Chondrocyte (in vitro differentiated cells): Measurements from ENCODE around the gene COQ4. TPM values are rescaled to one million over a fixed set of nuclear protein-coding genes. Genes with fewer than 3 reads are reported as not detected.

Experiments
- DNase-seq: peaks from one replicate; pipeline ENCODE4 v3.0.0; 2021; ENCODE audit warnings: mixed read lengths, low spot score
- H3K27ac Mint-ChIP-seq: one replicate; pipeline ENCODE4 v1.8.0; 2021; ENCODE audit warnings: mild to moderate bottlenecking, moderate library complexity, mixed read lengths; ENCODE audit not compliant: unreplicated experiment
- H3K27me3 Mint-ChIP-seq: 2 replicates; pipeline ENCODE4 v1.8.0; 2021; ENCODE audit warnings: low read depth, mixed read lengths
- H3K36me3 Mint-ChIP-seq: 2 replicates; pipeline ENCODE4 v1.8.0; 2021; ENCODE audit warnings: low read depth, mixed read lengths
- H3K4me1 Mint-ChIP-seq: 2 replicates; pipeline ENCODE4 v1.8.0; 2021; ENCODE audit warnings: low read depth, mild to moderate bottlenecking, mixed read lengths
- H3K4me3 Mint-ChIP-seq: one replicate; pipeline ENCODE4 v1.8.0; 2021; ENCODE audit warnings: mild to moderate bottlenecking, moderate library complexity, mixed read lengths; ENCODE audit not compliant: unreplicated experiment
- H3K9me3 Mint-ChIP-seq: 2 replicates; pipeline ENCODE4 v1.8.0; 2021; ENCODE audit warnings: low read depth, mixed read lengths
- total RNA-seq: library from RNA; stranded (reverse); gene quantifications from 3 replicates; pipeline ENCODE4 v1.2.1, GENCODE V29; 2021
- TF ChIP-seq, protein P1 (sequence below): fragments of 200-600 bp; sonication (generic); IDR thresholded peaks from 2 replicates; pipeline ENCODE4 v1.5.0; 2021; ENCODE audit warnings: antibody characterized with exemption, mild to moderate bottlenecking, moderate library complexity

The COQ4 gene
- total RNA-seq, 1 donor from 2014 or later, result 24.5 TPM

DNA sequence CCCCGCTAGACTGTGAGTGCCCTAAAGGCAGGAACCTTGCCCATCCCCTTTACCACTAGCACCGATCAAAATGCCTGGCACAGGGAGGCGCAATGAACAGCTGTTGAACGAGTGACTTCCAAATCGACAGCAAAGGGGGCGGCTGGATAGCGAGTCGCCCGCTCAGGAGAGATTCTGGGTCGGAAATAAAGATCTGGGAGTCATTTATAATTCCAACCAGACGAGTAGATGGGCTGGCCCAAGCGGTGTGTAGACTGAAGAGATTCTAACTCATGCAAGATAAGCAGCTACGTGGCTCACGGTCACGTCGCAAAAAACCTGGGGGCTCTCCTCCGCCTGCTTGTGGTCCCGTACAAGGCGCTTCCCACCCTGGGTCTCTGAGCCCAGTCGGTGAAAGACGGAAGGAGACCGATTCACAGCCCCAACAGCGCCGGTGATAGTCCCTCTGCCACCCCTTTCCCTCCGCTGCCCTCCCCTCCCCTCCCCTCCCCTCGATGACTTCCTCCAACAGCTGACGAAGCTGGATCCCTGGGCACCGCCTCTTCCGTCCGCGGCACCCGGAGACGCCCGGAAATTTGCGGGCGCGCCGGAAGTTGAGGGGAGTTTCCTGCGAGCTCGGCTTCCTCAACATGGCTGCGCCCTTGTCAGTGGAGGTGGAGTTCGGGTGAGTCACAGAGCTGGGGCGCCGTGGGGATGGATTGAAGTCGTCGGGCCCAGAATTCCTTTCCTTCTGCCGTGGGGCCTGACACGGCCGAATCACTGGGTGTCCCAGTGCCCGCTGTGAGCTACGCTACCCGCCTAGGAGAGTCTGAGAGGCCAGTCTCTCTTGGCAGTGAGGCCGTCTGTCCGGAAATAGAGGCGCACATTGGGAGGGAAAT lies 48.4 kb downstream of the COQ4 start, which contains the start of gene URM1:
TSS of gene URM1 (plus strand) at position 623 of the 878 bp plus-strand sequence. CDS start at position 630, 7 bp downstream.
- no peaks in the 10 kb centered on the region for H3K9me3 Mint-ChIP-seq
- peak within 1 kb of the TSS; percentile 99 for H3K4me3 Mint-ChIP-seq
- H3K4me1 Mint-ChIP-seq, result peaks cover 39% of the 10 kb centered on the region
- TF ChIP-seq, protein P1, sequence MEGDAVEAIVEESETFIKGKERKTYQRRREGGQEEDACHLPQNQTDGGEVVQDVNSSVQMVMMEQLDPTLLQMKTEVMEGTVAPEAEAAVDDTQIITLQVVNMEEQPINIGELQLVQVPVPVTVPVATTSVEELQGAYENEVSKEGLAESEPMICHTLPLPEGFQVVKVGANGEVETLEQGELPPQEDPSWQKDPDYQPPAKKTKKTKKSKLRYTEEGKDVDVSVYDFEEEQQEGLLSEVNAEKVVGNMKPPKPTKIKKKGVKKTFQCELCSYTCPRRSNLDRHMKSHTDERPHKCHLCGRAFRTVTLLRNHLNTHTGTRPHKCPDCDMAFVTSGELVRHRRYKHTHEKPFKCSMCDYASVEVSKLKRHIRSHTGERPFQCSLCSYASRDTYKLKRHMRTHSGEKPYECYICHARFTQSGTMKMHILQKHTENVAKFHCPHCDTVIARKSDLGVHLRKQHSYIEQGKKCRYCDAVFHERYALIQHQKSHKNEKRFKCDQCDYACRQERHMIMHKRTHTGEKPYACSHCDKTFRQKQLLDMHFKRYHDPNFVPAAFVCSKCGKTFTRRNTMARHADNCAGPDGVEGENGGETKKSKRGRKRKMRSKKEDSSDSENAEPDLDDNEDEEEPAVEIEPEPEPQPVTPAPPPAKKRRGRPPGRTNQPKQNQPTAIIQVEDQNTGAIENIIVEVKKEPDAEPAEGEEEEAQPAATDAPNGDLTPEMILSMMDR, result peak; percentile 67
- peak; percentile 98 for DNase-seq
- H3K27me3 Mint-ChIP-seq, result no peaks in the 10 kb centered on the region
- peaks cover 6% of the 10 kb centered on the region for H3K36me3 Mint-ChIP-seq
- H3K27ac Mint-ChIP-seq, result peak within 1 kb of the TSS; percentile 100

DNA sequence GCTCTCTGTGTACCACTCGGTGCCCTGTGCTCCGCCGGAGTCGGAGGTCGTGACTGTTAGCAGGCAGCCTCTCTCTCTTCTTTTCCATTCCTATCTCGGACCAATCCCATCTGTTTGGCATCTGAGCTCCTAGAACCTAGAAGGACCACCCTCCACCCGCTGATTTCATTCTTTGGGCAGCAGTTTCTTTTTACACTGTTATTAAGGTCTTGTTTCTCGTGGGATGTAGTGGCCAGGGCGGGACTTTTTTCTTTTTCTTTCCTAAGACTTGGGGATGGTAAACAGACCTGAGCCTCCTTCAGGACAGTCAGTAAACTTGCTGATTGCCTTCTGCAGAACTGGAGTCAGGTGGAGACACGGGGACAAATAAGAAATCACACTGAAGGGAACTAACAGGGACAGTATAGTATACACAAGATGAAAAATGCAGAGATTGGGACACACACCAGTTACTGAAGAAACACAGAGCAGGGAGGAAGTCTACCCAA lies 49.0 kb downstream of the COQ4 start:
- Mint-ChIP-seq H3K27me3 (no peaks in the 10 kb centered on the region), H3K36me3 (peaks cover 6% of the 10 kb centered on the region), H3K27ac (peak overlapping the region; percentile 100), H3K4me3 (peak overlapping the region; percentile 99), H3K4me1 (peaks cover 39% of the 10 kb centered on the region), H3K9me3 (no peaks in the 10 kb centered on the region)
- no peak for DNase-seq
- TF ChIP-seq, protein P1, result no peak

DNA sequence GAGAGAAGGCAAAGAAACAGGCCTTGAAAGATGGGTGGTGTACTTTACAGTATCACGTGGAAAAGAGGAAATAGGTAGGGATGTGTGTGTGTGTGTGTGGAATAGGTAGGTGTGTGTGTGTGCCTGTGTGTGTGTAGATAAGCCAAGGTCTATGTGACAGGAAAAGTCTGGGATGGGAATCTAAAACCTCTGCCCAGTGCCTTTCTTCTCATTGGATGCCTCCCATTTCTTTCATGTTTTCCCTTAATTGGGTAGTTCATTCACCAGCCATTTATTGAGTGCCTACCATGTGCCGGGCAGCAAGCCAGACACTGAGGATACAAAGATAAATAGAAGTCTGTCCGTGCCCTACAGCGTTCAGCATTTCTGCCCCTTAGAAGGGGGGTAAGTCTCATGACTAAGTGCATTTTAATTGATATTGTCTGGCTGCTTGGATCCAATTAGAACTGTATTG lies 49.6 kb downstream of the COQ4 start:
- Mint-ChIP-seq H3K27ac (peak overlapping the region; percentile 100), H3K27me3 (no peaks in the 10 kb centered on the region), H3K4me3 (peak overlapping the region; percentile 99), H3K9me3 (no peaks in the 10 kb centered on the region), H3K36me3 (peaks cover 6% of the 10 kb centered on the region), H3K4me1 (peaks cover 39% of the 10 kb centered on the region)
- no peak for DNase-seq
- TF ChIP-seq, protein P1, result no peak

DNA sequence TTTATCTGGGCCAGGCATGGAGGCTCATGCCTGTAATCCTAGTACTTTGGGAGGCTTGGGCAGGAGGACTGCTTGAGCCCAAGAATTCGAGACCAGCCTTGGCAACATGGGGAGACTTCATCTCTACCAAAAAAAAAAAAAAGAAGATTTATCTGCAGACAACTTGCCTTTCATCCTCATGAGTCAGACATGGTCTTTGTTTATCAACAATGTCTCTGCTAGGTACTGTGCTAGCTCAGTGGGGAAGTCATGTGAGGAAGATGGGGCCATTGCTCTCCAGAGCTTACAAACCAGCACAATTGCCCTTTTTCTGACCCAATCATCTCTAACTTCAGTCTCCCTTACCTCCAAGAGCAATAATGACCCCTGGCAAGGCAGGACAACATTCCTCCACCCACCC lies 50.1 kb downstream of the COQ4 start:
- H3K4me3 Mint-ChIP-seq, result peak overlapping the region; percentile 99
- peaks cover 6% of the 10 kb centered on the region for H3K36me3 Mint-ChIP-seq
- peak overlapping the region; percentile 5 for H3K27ac Mint-ChIP-seq
- DNase-seq, result no peak
- peaks cover 39% of the 10 kb centered on the region for H3K4me1 Mint-ChIP-seq
- no peaks in the 10 kb centered on the region for H3K27me3 Mint-ChIP-seq
- TF ChIP-seq, protein P1, result no peak
- no peaks in the 10 kb centered on the region for H3K9me3 Mint-ChIP-seq

DNA sequence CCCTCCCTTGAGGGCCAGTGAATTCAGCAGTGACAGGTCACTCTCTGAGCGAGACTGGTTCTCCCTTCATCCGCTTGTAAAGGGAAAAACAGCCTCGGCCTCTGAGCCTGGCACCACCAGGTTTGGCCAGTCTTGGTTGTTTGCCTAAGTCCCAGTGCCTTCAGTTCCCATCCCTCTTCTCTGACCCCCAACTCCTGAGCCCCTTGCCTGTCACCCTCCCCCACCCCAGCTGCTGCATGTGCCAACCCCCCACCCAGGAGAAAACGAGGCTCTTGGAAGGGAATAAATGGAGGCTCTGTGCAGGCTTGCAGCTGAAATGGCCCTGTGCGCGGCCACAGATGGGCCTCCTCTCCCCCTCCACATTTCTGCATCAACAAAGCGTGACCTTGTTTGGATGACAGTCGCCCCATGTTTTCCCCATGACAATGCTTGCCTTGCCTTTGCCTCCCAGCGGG lies 51.6 kb downstream of the COQ4 start:
- Mint-ChIP-seq H3K9me3 (no peaks in the 10 kb centered on the region), H3K4me1 (peaks cover 38% of the 10 kb centered on the region), H3K27me3 (no peaks in the 10 kb centered on the region), H3K27ac (no peak overlapping the region), H3K4me3 (no peak overlapping the region), H3K36me3 (peaks cover 11% of the 10 kb centered on the region)
- no peak for DNase-seq
- TF ChIP-seq, protein P1, result no peak
